ENCODE results near the gene PLA2G15.

- no peak for TF ChIP-seq EZH2 (IDR thresholded peaks at IDR 0.05; ENCODE audit: insufficient read depth, poor library complexity, severe bottlenecking)
- no peak for TF ChIP-seq EZH2phosphoT487 (IDR thresholded peaks at IDR 0.05; ENCODE audit: insufficient read depth, low read depth)
These were observed 13.6 kb upstream of the PLA2G15 start for GRCh38 chr16:68231384-68232136.

All from GM23248 (cell line).